Astrocyte of the hippocampus (primary cell): ENCODE data around the gene ERC2.

Source experiments
- DNase-seq: peaks from one replicate; pipeline ENCODE4 v3.0.0; 2011; ENCODE audit warnings: low read depth, low spot score

The ERC2 gene

GRCh38 chr3:56001991-56002390, 466.3 kb downstream of the ERC2 start:
- DNase-seq: no peak

- DNase-seq: peak; percentile 43
Observed at GRCh38 chr3:56001537-56001936, 466.7 kb downstream of the ERC2 start.

- DNase-seq: no peak
Observed at GRCh38 chr3:55989366-55989765, 478.9 kb downstream of the ERC2 start.

- no peak for DNase-seq
Observed at GRCh38 chr3:55988905-55989304, 479.4 kb downstream of the ERC2 start.

GRCh38 chr3:55984626-55985025, 483.6 kb downstream of the ERC2 start:
- no peak for DNase-seq

- DNase-seq: no peak
Observed at GRCh38 chr3:55978953-55979352, 489.3 kb downstream of the ERC2 start.

GRCh38 chr3:55974421-55975165, 493.7 kb downstream of the ERC2 start:
- DNase-seq: no peak

GRCh38 chr3:55969634-55970033, 498.6 kb downstream of the ERC2 start:
- DNase-seq: no peak

- peak; percentile 70 for DNase-seq
Observed at GRCh38 chr3:55968331-55968730, 499.9 kb downstream of the ERC2 start.

GRCh38 chr3:55966566-55966965, 501.7 kb downstream of the ERC2 start:
- DNase-seq: peak; percentile 9

GRCh38 chr3:55965776-55966175, 502.5 kb downstream of the ERC2 start:
- no peak for DNase-seq

- peak; percentile 16 for DNase-seq
Observed at GRCh38 chr3:55964491-55964985, 503.7 kb downstream of the ERC2 start.

GRCh38 chr3:55963601-55964000, 504.7 kb downstream of the ERC2 start:
- no peak for DNase-seq

- no peak for DNase-seq
Observed at GRCh38 chr3:55959471-55960080, 508.7 kb downstream of the ERC2 start.

- DNase-seq: no peak
Observed at GRCh38 chr3:55958605-55959004, 509.7 kb downstream of the ERC2 start.

- DNase-seq: no peak
Observed at GRCh38 chr3:55955891-55956477, 512.3 kb downstream of the ERC2 start.

- DNase-seq: no peak
Observed at GRCh38 chr3:55951388-55951787, 516.9 kb downstream of the ERC2 start.

- DNase-seq: no peak
Observed at GRCh38 chr3:55947406-55947805, 520.9 kb downstream of the ERC2 start.

GRCh38 chr3:55946574-55947160, 521.6 kb downstream of the ERC2 start:
- no peak for DNase-seq

GRCh38 chr3:55942868-55943267, 525.4 kb downstream of the ERC2 start:
- DNase-seq: no peak

- no peak for DNase-seq
Observed at GRCh38 chr3:55939287-55939686, 529.0 kb downstream of the ERC2 start.

GRCh38 chr3:55937301-55937700, 531.0 kb downstream of the ERC2 start:
- DNase-seq: no peak
